ENCODE data around the gene SRGAP2B.
"Not testable (repeated sequence)": the region's sequence is repeated elsewhere in the genome, so short reads cannot be mapped to it uniquely, and the experiment has no call there.

SRGAP2B gene

GRCh38 chr1:144889450-144890115 is 205.5 kb downstream of the SRGAP2B start:
- DNase-seq = not testable (repeated sequence)

DNA sequence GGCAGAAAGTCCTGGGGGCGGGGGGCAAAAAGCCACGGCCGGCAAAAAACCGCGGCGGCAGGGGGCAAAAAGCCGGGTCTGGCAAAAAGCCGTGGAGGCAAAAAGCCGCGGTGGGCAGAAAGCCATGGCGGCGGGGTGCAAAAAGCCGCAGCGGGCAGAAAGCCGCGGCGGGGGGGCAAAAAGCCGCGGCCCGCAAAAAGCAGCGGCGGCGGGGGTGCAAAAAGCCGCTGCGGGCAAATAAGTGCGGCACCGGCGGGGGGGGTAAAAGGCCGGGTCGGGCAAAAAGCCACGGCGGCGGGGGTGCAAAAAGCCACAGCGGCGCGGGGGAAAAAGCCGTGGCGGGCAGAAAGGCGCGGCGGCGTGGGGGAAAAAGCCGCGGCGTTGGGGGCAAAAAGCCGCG is 212.1 kb downstream of the SRGAP2B start:
- DNase-seq = not testable (repeated sequence)

DNA sequence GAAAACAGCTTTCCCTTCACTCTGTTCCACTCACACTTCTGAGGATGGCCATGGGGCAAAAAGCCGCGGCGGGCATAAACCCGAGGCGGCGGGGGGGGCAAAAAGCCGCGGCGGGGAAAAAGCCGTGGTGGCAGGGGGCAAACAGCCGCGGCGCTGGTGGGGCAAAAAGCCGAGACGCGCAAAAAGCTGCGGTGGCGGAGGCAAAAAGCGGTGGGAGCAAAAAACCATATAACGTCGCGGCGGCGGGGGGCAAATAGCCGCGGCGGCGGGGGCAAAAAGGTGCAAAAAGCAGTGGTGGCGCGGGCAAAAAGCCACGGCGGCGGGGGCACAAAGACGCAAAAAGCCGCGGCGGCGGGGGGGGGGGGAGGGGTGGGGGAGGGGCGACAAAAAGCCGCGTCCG is 212.8 kb downstream of the SRGAP2B start:
- not testable (repeated sequence) for DNase-seq

DNA sequence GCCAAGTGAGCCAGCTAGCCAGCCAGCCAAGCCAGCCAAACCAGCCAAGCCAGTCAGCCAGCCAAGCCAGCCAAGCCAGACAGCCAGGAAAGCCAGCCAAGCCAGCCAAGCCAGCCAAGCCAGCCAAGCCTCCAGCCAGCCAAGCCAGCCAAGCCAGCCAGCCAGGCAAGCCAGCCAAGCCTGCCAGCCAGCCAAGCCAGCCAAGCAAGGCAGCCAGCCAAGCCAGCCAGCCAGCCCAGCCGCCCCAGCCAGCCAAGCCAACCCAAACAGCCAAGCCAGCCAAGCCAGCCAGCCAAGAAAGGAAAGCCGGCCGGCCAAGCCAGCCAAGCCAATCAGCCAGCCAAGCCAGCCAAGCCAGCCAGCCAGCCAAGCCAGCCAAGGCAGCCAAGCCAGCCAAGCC is 236.5 kb downstream of the SRGAP2B start:
- DNase-seq = not testable (repeated sequence)
